GM23338 (cell line): Measurements from ENCODE around the gene HHATL.

ENCODE experiments used
- CREB1 ChIP-seq: fragments of 250-450 bp; sonication (Bioruptor Pico); IDR thresholded peaks from 2 replicates; pipeline ENCODE4 v1.5.0; 2020; ENCODE audit warnings: low read depth, mild to moderate bottlenecking, moderate library complexity
- EZH2 ChIP-seq: fragments of 200-600 bp; sonication (generic); IDR thresholded peaks from one replicate; pipeline ENCODE4 v1.8.0; 2017; ENCODE audit warnings: antibody characterized with exemption, mild to moderate bottlenecking, low read depth; ENCODE audit not compliant: unreplicated experiment
- EZH2phosphoT487 ChIP-seq: fragments of 200-600 bp; sonication (generic); IDR thresholded peaks from one replicate; pipeline ENCODE4 v1.8.1; 2018; ENCODE audit warnings: antibody characterized with exemption; ENCODE audit not compliant: unreplicated experiment
- JUNB ChIP-seq: IDR thresholded peaks from one replicate; pipeline ENCODE4 v1.6.1; 2016; ENCODE audit warnings: antibody characterized with exemption; ENCODE audit not compliant: unreplicated experiment
- POLR2AphosphoS5 ChIP-seq: IDR thresholded peaks from 2 replicates; pipeline ENCODE4 v1.6.1; 2016; ENCODE audit warnings: antibody characterized with exemption, low read depth
- ZNF114 ChIP-seq: fragments of 250-450 bp; sonication (Bioruptor Pico); IDR thresholded peaks from 2 replicates; pipeline ENCODE4 v1.5.0; 2020; ENCODE audit warnings: mild to moderate bottlenecking, moderate library complexity
- ZNF331 ChIP-seq: fragments of 250-450 bp; sonication (Bioruptor Pico); IDR thresholded peaks from 2 replicates; pipeline ENCODE4 v1.5.0; 2020; ENCODE audit warnings: low read depth, mild to moderate bottlenecking, moderate library complexity
- TF ChIP-seq, protein P1 (sequence below), 2 experiments: fragments of 200-600 bp in 1 of 2; sonication (generic) in 1 of 2; conservative IDR thresholded peaks; 2 replicates each; pipeline versions ENCODE4 v1.5.1 to v1.6.1; 2016 to 2017; ENCODE audit warnings: antibody characterized with exemption in 2 of 2, low read depth in 2 of 2, mild to moderate bottlenecking in 2 of 2, moderate library complexity in 1 of 2
- TF ChIP-seq, protein P2 (sequence below): IDR thresholded peaks from one replicate; pipeline ENCODE4 v1.6.1; 2018; ENCODE audit warnings: antibody characterized with exemption; ENCODE audit not compliant: unreplicated experiment
- TF ChIP-seq, protein P3 (sequence below): fragments of 250-450 bp; sonication (Bioruptor Pico); IDR thresholded peaks from 2 replicates; pipeline ENCODE4 v1.5.0; 2020; ENCODE audit warnings: mild to moderate bottlenecking, moderate library complexity

DNA sequence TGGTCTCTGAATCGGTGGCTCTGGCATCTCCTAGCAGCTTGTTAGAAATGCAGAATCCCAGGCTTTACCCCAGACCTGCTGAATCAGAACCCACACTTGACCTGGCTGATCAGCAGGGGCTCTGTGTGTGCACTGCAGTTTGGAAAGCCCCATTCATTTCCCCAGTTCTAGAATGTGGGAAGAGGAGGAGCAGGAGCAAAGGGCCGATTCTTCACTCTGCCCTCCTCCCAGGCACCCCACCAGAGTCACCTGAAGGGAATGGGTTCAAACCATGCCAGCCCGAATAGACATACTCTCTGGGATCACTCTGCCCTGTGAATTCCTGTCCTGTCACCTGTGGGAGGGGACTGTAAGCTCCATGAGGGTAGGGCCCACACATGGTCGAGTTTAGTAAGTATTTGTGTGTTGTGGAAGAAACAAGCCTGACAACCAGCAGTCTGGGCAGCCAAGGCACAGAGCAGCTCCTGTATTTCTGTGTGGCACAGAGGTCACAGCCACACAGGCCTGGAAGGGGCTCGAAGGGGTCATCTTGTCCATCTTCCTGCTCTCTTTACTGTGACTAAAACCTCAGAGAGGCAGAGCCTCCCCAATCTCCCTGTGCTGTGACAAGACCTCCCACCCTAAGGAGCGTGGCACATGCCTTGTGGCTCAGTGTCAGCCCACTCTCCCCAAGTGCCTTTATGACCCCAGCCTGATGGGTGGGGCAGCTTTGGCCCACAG, 29.0 kb upstream of the HHATL start:
- TF ChIP-seq, protein P1, sequence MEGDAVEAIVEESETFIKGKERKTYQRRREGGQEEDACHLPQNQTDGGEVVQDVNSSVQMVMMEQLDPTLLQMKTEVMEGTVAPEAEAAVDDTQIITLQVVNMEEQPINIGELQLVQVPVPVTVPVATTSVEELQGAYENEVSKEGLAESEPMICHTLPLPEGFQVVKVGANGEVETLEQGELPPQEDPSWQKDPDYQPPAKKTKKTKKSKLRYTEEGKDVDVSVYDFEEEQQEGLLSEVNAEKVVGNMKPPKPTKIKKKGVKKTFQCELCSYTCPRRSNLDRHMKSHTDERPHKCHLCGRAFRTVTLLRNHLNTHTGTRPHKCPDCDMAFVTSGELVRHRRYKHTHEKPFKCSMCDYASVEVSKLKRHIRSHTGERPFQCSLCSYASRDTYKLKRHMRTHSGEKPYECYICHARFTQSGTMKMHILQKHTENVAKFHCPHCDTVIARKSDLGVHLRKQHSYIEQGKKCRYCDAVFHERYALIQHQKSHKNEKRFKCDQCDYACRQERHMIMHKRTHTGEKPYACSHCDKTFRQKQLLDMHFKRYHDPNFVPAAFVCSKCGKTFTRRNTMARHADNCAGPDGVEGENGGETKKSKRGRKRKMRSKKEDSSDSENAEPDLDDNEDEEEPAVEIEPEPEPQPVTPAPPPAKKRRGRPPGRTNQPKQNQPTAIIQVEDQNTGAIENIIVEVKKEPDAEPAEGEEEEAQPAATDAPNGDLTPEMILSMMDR (conservative IDR thresholded peaks at IDR 0.05; ENCODE audit: low read depth in 2 of 2), result no peak
- TF ChIP-seq EZH2 (no peak), POLR2AphosphoS5 (no peak), EZH2phosphoT487 (no peak), JUNB (no peak), CREB1 (CRISPR knock-in tag) (no peak), ZNF331 (CRISPR knock-in tag) (no peak), ZNF114 (CRISPR knock-in tag) (no peak)
- TF ChIP-seq, protein P2, sequence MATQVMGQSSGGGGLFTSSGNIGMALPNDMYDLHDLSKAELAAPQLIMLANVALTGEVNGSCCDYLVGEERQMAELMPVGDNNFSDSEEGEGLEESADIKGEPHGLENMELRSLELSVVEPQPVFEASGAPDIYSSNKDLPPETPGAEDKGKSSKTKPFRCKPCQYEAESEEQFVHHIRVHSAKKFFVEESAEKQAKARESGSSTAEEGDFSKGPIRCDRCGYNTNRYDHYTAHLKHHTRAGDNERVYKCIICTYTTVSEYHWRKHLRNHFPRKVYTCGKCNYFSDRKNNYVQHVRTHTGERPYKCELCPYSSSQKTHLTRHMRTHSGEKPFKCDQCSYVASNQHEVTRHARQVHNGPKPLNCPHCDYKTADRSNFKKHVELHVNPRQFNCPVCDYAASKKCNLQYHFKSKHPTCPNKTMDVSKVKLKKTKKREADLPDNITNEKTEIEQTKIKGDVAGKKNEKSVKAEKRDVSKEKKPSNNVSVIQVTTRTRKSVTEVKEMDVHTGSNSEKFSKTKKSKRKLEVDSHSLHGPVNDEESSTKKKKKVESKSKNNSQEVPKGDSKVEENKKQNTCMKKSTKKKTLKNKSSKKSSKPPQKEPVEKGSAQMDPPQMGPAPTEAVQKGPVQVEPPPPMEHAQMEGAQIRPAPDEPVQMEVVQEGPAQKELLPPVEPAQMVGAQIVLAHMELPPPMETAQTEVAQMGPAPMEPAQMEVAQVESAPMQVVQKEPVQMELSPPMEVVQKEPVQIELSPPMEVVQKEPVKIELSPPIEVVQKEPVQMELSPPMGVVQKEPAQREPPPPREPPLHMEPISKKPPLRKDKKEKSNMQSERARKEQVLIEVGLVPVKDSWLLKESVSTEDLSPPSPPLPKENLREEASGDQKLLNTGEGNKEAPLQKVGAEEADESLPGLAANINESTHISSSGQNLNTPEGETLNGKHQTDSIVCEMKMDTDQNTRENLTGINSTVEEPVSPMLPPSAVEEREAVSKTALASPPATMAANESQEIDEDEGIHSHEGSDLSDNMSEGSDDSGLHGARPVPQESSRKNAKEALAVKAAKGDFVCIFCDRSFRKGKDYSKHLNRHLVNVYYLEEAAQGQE, result no peak
- TF ChIP-seq, protein P3, sequence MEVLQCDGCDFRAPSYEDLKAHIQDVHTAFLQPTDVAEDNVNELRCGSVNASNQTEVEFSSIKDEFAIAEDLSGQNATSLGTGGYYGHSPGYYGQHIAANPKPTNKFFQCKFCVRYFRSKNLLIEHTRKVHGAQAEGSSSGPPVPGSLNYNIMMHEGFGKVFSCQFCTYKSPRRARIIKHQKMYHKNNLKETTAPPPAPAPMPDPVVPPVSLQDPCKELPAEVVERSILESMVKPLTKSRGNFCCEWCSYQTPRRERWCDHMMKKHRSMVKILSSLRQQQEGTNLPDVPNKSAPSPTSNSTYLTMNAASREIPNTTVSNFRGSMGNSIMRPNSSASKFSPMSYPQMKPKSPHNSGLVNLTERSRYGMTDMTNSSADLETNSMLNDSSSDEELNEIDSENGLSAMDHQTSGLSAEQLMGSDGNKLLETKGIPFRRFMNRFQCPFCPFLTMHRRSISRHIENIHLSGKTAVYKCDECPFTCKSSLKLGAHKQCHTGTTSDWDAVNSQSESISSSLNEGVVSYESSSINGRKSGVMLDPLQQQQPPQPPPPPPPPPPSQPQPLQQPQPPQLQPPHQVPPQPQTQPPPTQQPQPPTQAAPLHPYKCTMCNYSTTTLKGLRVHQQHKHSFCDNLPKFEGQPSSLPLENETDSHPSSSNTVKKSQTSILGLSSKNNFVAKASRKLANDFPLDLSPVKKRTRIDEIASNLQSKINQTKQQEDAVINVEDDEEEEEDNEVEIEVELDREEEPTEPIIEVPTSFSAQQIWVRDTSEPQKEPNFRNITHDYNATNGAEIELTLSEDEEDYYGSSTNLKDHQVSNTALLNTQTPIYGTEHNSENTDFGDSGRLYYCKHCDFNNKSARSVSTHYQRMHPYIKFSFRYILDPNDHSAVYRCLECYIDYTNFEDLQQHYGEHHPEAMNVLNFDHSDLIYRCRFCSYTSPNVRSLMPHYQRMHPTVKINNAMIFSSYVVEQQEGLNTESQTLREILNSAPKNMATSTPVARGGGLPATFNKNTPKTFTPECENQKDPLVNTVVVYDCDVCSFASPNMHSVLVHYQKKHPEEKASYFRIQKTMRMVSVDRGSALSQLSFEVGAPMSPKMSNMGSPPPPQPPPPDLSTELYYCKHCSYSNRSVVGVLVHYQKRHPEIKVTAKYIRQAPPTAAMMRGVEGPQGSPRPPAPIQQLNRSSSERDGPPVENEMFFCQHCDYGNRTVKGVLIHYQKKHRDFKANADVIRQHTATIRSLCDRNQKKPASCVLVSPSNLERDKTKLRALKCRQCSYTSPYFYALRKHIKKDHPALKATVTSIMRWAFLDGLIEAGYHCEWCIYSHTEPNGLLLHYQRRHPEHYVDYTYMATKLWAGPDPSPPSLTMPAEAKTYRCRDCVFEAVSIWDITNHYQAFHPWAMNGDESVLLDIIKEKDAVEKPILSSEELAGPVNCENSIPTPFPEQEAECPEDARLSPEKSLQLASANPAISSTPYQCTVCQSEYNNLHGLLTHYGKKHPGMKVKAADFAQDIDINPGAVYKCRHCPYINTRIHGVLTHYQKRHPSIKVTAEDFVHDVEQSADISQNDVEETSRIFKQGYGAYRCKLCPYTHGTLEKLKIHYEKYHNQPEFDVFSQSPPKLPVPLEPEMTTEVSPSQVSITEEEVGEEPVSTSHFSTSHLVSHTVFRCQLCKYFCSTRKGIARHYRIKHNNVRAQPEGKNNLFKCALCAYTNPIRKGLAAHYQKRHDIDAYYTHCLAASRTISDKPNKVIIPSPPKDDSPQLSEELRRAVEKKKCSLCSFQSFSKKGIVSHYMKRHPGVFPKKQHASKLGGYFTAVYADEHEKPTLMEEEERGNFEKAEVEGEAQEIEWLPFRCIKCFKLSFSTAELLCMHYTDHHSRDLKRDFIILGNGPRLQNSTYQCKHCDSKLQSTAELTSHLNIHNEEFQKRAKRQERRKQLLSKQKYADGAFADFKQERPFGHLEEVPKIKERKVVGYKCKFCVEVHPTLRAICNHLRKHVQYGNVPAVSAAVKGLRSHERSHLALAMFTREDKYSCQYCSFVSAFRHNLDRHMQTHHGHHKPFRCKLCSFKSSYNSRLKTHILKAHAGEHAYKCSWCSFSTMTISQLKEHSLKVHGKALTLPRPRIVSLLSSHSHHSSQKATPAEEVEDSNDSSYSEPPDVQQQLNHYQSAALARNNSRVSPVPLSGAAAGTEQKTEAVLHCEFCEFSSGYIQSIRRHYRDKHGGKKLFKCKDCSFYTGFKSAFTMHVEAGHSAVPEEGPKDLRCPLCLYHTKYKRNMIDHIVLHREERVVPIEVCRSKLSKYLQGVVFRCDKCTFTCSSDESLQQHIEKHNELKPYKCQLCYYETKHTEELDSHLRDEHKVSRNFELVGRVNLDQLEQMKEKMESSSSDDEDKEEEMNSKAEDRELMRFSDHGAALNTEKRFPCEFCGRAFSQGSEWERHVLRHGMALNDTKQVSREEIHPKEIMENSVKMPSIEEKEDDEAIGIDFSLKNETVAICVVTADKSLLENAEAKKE (CRISPR knock-in tag), result no peak
